Measurements from ENCODE around the gene HSPBAP1. TPM values are rescaled to one million over a fixed set of nuclear protein-coding genes. Genes with fewer than 3 reads are reported as not detected.

Gene HSPBAP1, protein sequence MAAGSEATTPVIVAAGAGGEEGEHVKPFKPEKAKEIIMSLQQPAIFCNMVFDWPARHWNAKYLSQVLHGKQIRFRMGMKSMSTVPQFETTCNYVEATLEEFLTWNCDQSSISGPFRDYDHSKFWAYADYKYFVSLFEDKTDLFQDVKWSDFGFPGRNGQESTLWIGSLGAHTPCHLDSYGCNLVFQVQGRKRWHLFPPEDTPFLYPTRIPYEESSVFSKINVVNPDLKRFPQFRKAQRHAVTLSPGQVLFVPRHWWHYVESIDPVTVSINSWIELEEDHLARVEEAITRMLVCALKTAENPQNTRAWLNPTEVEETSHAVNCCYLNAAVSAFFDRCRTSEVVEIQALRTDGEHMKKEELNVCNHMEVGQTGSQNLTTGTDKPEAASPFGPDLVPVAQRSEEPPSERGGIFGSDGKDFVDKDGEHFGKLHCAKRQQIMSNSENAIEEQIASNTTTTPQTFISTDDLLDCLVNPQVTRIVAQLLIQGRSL
- total RNA-seq: 9.3 and 13.3 TPM in 2 replicates

DNA sequence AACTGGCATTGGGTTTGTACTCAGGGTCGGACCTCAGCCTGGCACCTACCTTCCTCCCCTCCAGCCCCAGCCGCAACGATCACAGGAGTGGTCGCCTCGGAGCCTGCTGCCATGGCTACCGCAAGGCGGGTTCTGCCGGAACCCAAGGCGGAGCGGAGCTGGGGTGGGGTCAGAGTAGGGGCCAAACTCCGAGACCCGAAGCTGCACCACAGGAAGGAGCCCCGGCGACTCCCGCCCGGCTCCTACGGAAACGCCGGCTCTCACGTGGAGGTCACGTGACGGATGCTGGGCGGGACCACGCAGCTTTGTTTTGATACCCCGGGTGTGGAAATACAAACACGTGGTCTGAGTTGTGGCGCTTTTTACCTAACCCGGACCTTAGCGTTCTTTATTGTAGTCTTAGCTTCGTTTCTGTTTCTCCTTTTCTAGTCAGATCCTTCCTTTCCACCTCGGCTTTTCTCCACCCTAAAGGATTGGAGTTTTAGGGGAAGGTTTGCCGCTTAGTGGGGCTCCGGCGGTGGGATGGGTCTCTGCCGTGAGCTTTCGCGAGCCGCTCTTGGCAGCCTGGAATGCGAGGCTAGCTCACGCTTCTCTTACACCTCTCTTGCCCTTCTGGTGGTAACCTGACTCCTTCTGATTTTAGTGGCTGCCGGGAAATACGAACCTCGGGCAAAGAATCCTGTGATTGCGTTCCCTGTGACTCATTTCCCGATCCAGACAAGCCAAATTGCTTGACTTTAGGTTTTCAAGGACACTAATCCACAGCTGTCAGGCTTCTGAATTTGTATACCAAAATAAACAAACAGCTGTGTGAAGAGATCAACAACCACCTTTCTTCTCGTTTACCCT lies at the start of gene HSPBAP1:
Gene HSPBAP1, minus strand, starts transcription at position 264 of the 849 bp plus-strand sequence. Its CDS starts 151 bp downstream, at position 113.

DNA sequence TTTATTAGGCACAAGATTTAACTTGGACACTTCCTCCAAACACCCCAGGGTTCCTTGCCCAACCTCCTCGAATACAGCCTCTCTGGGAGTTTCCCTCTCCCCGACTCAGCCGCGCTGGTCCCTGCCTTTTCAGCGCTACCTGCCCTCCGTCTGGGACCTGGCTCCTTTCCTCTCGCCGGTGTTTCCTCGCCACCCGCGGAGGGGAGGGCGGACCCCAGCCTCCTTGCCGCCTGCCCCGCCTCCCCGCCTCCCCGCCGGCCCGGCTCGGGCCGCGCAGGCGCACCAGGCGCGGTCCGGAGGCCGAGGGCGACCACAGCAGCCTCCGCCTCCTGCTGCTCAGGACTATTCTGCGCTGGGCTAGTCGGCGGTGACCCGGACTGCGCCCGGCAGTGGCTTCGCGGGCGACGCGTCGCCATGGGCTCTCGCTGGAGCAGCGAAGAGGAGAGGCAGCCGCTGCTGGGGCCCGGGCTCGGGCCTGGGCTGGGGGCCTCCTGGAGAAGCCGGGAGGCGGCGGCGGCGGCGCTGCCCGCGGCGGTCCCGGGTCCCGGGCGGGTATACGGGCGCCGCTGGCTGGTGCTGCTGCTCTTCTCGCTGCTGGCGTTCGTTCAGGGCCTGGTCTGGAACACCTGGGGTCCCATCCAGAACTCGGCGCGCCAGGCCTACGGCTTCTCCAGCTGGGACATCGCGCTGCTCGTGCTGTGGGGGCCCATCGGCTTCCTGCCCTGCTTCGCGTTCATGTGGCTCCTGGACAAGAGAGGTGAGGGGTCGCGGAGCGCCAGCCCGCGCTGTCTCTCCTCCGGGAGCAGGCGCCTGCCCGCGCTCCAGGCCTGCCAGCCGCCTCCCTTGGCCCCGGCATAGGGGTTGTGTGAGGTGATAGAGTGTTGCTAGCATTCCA lies 1.4 kb upstream of the HSPBAP1 start, which contains the start of gene SLC49A4:
Gene SLC49A4, plus strand, starts transcription at position 291 of the 895 bp plus-strand sequence. Its CDS starts 124 bp downstream, at position 415.

Other genes with a start within 250 kb of the HSPBAP1 start
- 13.8 and 14.3 TPM in 2 replicates for gene PARP9, start 229.5 kb downstream of the HSPBAP1 start, total RNA-seq
- 19.2 and 24.0 TPM in 2 replicates for gene DTX3L, start 229.5 kb downstream of the HSPBAP1 start, total RNA-seq
- gene PARP15, start 216.2 kb downstream of the HSPBAP1 start, total RNA-seq: 0.11 and 0.17 TPM in 2 replicates
- gene PARP14, start 113.0 kb downstream of the HSPBAP1 start, total RNA-seq: 57.4 and 77.4 TPM in 2 replicates
- gene SLC49A4, start 1.2 kb upstream of the HSPBAP1 start, total RNA-seq: 10.0 and 15.1 TPM in 2 replicates
- 0.11 and 0.26 TPM in 2 replicates for gene SEMA5B, start 233.9 kb upstream of the HSPBAP1 start, total RNA-seq

Data from dermis lymphatic vessel endothelial cell (primary cell).